ENCODE results near the gene CD247.

The CD247 gene

GRCh38 chr1:167434306-167434705, 84.0 kb downstream of the CD247 start:
- DNase-seq = no peak

GRCh38 chr1:167433884-167434283, 84.4 kb downstream of the CD247 start:
- DNase-seq = no peak

GRCh38 chr1:167432780-167433179, 85.5 kb downstream of the CD247 start:
- no peak for DNase-seq

GRCh38 chr1:167431909-167432650, 86.2 kb downstream of the CD247 start:
- no peak for DNase-seq

GRCh38 chr1:167431261-167431908, 86.9 kb downstream of the CD247 start:
- no peak for DNase-seq

GRCh38 chr1:167430849-167431242, 87.5 kb downstream of the CD247 start:
- no peak for DNase-seq

- no peak for DNase-seq
Measured at GRCh38 chr1:167430134-167430848, 88.0 kb downstream of the CD247 start.

- DNase-seq = no peak
Measured at GRCh38 chr1:167429612-167430011, 88.7 kb downstream of the CD247 start.

GRCh38 chr1:167428395-167428794, 89.9 kb downstream of the CD247 start:
- no peak for DNase-seq

GRCh38 chr1:167427848-167428247, 90.5 kb downstream of the CD247 start:
- no peak for DNase-seq

- no peak for DNase-seq
Measured at GRCh38 chr1:167426716-167427115, 91.6 kb downstream of the CD247 start.

- no peak for DNase-seq
Measured at GRCh38 chr1:167425482-167425881, 92.8 kb downstream of the CD247 start.

- no peak for DNase-seq
Measured at GRCh38 chr1:167423684-167424619, 94.4 kb downstream of the CD247 start.

- no peak for DNase-seq
Measured at GRCh38 chr1:167420510-167420909, 97.8 kb downstream of the CD247 start.

GRCh38 chr1:167419245-167419644, 99.1 kb downstream of the CD247 start:
- DNase-seq = no peak

- no peak for DNase-seq
Measured at GRCh38 chr1:167418391-167418790, 99.9 kb downstream of the CD247 start.

GRCh38 chr1:167416506-167416905, 101.8 kb downstream of the CD247 start:
- DNase-seq = no peak

- DNase-seq = no peak
Measured at GRCh38 chr1:167413328-167413727, 105.0 kb downstream of the CD247 start.

- no peak for DNase-seq
Measured at GRCh38 chr1:167412920-167413319, 105.4 kb downstream of the CD247 start.

GRCh38 chr1:167412072-167412471, 106.3 kb downstream of the CD247 start:
- DNase-seq = no peak

- DNase-seq = no peak
Measured at GRCh38 chr1:167409183-167409582, 109.1 kb downstream of the CD247 start.

GRCh38 chr1:167408355-167408754, 110.0 kb downstream of the CD247 start:
- DNase-seq = no peak

- DNase-seq = no peak
Measured at GRCh38 chr1:167404908-167405307, 113.4 kb downstream of the CD247 start.

Data from NCI-H2081 treated with DMSO at 0.1 percent for 48 hours (cell line).